Stromal cell of bone marrow (primary cell): ENCODE data around the gene MYH9.
"Not testable (repeated sequence)": the region's sequence is repeated elsewhere in the genome, so short reads cannot be mapped to it uniquely, and the experiment has no call there.

Experiments used
- DNase-seq: peaks from one replicate; pipeline ENCODE4 v3.0.0-alpha.2; 2012; ENCODE audit warnings: low read depth

The MYH9 gene

GRCh38 chr22:36387959-36388726 lies at the start of gene MYH9:
TSS of gene MYH9 (minus strand) at chr22:36387967. CDS start at chr22:36349236, 38,731 bp downstream.
- peak; percentile 99 for DNase-seq

GRCh38 chr22:36435516-36436415 lies 48.0 kb upstream of the MYH9 start:
- no peak for DNase-seq

DNA sequence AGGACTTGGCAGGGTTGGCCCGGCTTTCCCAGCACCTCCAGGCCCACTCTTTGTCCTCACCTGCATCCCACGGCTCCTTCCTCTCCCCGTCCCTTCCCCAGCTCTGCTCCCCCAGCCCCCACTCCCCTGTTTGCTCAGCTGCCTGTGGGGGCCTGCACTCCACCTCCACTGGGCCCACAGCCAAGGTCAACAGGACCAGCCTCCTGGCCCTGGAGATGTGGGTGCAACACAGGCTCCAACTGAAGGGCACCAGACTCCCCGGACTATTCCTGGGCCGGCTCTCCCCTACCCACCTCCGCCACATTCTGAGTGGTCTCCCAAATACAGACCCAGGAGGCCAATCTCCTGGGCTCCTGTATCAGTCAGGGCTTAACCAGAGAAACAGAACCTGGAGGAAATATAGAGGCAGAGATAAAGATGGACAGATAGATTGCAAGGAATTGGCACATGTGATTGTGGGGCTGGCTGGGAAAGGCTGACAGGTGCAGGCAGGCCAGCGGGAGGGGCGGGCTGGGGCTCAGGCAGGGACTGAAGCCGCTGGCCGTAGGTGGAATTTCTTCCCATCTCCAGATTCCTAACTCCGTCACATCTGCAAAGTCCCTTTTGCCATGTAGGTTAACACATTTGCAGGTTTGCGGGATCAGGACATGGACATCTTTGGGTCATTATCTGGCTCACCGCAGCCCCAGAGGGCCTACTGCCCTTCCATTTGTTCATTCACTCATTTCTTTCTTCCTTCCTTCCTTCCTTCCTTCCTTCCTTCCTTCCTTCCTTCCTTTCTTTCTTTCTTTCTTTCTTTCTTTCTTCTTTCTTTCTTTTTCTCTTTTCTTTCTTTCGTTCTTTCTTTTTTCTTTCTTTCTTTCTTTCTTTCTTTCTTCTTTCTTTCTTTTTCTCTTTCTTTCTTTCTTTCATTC lies 45.8 kb upstream of the MYH9 start:
- no peak for DNase-seq

GRCh38 chr22:36432592-36433317 lies 45.0 kb upstream of the MYH9 start:
- DNase-seq: no peak

GRCh38 chr22:36431977-36432376 lies 44.2 kb upstream of the MYH9 start:
- no peak for DNase-seq

DNA sequence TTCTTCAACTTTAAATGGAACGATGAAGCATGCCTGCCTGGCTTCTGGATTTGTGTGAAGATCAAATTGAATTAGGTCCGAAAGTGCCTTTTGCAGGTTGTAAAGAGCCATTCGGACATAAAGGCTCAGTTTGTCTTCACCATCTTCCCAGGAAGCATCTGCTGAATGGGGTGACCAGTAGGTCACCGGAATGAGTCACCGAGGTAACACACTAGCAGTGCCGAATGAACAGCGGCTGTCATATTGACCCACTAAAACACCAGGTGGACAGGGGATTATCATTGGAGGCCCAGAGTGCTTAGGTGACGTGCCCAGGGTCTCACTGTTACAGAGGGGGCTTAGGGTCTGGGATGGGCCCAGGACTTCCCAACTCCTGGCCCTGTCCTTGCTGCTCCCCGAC lies 43.1 kb upstream of the MYH9 start:
- no peak for DNase-seq

DNA sequence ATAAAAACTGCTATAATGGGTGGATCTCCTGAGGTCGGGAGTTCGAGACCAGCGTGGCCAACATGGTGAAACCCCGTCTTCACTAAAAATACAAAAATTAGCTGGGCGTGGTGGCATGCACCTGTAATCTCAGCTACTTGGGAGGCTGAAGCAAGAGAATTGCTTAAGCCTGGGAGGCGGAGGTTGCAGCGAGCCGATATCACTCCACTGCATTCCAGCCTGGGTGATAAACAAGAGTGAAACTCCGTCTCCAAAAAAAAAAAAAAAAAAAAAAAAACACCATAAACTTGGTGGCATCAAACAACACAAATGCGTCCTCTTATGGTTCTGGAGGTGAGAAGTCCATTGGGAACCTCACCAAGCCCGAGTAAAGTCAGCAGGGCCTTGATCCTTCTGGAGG lies 40.2 kb upstream of the MYH9 start:
- DNase-seq: not testable (repeated sequence)

- DNase-seq: no peak
Observed at GRCh38 chr22:36425977-36426523, 38.3 kb upstream of the MYH9 start.

GRCh38 chr22:36424901-36425579 lies 37.3 kb upstream of the MYH9 start:
- no peak for DNase-seq

GRCh38 chr22:36424466-36424865 lies 36.7 kb upstream of the MYH9 start:
- DNase-seq: not testable (repeated sequence)

DNA sequence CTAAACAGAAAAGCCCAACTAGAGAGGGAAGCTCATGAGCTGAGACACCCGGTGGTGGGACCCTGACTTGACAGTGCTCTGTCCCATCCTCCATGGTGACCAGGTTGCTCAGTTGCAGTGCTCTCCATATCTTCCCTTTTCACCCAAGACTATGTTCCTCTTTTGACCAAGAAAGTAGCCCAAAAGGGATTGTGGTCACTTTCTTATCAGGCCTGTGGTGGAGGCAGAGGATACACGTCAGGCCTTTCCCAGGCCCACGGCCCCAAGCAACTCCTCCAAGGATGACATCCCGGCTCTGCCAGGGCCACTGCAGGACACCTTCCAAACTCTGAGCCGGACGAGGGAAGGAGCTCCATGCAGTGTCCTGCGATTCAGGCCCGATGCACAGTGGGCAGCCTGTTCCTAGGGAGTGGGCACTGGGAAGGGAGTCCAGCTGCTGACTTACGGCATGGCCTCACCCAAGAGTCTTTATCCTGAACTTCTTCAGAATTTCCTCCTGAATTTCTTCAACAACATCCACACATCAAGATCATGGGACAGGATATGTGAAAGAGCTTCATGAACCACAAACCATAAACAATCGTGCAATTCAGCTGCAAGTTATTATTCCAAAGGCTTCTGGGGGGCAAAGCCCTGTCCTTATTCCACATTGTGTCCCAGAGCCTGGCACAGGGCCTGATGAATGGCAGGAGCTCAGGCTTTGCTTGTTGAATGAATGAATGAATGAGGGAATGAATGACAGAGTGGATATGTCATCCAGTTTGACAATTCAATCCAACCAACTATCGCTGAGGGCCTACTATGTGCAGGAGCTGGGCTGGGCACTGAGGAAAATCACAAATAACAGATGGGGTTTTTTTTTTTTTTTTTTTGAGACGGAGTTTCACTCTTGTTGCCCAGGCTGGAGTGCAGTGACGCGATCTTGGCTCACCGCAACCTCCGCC lies 36.0 kb upstream of the MYH9 start:
- no peak for DNase-seq

DNA sequence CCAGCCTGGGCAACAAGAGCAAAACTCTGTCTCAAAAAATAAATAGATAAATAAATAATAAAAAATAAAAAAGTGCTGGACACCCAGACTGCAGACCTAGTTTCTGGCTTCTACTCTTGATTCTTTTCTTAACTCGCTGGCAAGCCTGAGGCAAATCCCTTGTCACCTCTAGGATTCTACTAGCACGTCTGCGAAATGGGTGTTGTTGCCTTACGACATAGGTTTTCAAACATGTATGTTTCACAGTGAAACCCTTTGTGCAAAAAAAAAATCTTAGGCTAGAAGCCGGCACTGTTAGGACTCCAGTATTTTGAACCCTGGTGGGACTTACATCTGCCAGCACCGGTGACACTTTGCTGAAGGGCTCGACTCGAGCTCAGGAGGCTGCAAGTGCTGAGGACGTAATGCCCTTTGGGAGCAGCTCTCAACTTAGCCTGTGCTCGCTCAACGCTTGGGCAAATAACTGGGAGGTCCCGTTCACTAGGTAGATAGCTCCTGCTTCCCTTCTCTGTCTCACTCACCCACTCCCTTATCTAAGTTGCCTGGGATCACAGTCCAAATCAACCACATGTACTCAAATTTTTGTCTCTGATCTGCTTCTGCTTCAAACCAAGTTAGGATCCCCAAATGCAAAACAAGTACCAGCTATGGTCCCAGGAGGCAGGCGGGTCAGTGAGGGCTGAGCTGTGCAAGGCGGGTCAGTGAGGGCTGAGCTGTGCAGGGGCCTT lies 34.7 kb upstream of the MYH9 start:
- DNase-seq: no peak

- no peak for DNase-seq
Observed at GRCh38 chr22:36419912-36420882, 32.4 kb upstream of the MYH9 start.

- DNase-seq: no peak
Observed at GRCh38 chr22:36419177-36419911, 31.6 kb upstream of the MYH9 start.

DNA sequence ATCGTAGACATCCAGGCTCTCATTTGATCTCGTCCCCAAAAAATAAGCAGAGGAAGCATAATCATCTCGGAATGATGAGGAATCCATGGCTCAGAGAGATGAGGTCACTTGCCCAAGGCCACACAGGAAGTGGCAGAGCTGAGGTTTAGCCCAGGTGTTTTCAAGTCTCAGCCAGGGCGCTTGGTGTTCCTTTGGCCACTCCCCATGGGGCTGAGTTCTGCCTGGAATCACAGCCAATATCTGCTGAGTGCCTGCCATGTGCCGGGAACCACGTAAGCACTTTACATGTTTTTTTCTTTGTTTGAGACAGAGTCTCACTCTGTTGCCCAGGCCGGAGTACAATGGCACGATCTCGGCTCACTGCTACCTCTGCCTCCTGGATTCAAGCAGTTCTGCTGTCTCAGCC lies 29.5 kb upstream of the MYH9 start:
- no peak for DNase-seq

GRCh38 chr22:36415415-36416168 lies 27.8 kb upstream of the MYH9 start:
- no peak for DNase-seq
